HL-60 (cell line): ENCODE measurements around the gene EPM2A.
"Not testable (repeated sequence)": the region's sequence is repeated elsewhere in the genome, so short reads cannot be mapped to it uniquely, and the experiment has no call there.

Source experiments
- DNase-seq, 2 experiments: peaks; one replicate each; pipeline ENCODE4 v3.0.0-alpha.2; 2010 to 2020; ENCODE audit warnings: low read depth in 1 of 2, low spot score in 1 of 2
- H3K27ac ChIP-seq: fragments of 250-450 bp; sonication (Bioruptor Pico); replicated peaks from 2 replicates; pipeline ENCODE4 v1.5.1; 2020; ENCODE audit warnings: mild to moderate bottlenecking, moderate library complexity
- H3K27me3 ChIP-seq: fragments of 250-450 bp; sonication (Bioruptor Pico); 2 replicates; pipeline ENCODE4 v1.5.1; 2021; ENCODE audit warnings: mild to moderate bottlenecking, moderate library complexity; ENCODE audit not compliant: insufficient read depth, poor library complexity, severe bottlenecking
- H3K4me3 ChIP-seq: replicated peaks from 2 replicates; pipeline ENCODE4 v1.5.1; 2011; ENCODE audit warnings: mild to moderate bottlenecking, control low read depth, low read length; ENCODE audit not compliant: insufficient read depth
- GABPA ChIP-seq: IDR thresholded peaks from 2 replicates; pipeline ENCODE4 v1.6.1; 2012; ENCODE audit warnings: low read depth
- POLR2AphosphoS5 ChIP-seq: IDR thresholded peaks from 2 replicates; pipeline ENCODE4 v1.6.1; 2012; ENCODE audit warnings: low read depth
- REST ChIP-seq: IDR thresholded peaks from 2 replicates; pipeline ENCODE4 v1.6.1; 2012; ENCODE audit warnings: low read depth; ENCODE audit not compliant: insufficient replicate concordance
- SPI1 ChIP-seq: IDR thresholded peaks from 2 replicates; pipeline ENCODE4 v1.6.1; 2012; ENCODE audit warnings: low read depth, mild to moderate bottlenecking, borderline replicate concordance
- TF ChIP-seq, protein P1 (sequence below): IDR thresholded peaks from one replicate; pipeline ENCODE4 v1.5.1; 2011; ENCODE audit warnings: low read length, control low read depth, inconsistent platforms; ENCODE audit not compliant: insufficient read depth

Gene EPM2A

DNA sequence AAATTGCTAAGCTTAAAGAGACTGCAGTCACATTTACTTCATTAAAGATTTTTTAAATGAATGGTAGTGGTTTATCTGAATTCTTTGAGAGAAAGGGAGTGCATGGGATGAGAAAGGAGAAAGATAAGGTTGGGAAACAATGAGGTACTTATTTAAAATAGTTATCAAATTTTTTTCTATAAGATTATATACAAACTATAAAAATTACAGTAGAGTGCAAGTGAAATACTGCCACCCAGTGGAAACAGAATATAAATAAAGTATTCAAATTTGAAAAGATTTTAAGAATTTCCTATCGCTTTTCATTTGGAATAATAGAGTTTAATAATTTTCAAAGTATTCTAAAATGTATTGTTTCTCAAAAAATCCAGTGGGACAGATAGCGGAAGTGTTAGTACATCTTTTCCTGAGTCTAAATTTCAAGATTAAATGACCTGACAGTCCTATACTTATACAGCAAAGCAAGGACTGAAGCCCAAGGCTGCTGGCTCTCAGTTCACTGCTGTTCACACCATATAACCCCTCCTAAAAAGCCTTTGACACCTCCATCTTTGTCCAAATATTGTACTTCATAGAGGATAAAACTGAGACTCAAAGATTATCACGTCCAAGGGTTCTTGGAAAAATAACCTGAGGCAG is 31.1 kb downstream of the EPM2A start:
- no peak for TF ChIP-seq GABPA
- no peak for TF ChIP-seq SPI1
- TF ChIP-seq, protein P1, sequence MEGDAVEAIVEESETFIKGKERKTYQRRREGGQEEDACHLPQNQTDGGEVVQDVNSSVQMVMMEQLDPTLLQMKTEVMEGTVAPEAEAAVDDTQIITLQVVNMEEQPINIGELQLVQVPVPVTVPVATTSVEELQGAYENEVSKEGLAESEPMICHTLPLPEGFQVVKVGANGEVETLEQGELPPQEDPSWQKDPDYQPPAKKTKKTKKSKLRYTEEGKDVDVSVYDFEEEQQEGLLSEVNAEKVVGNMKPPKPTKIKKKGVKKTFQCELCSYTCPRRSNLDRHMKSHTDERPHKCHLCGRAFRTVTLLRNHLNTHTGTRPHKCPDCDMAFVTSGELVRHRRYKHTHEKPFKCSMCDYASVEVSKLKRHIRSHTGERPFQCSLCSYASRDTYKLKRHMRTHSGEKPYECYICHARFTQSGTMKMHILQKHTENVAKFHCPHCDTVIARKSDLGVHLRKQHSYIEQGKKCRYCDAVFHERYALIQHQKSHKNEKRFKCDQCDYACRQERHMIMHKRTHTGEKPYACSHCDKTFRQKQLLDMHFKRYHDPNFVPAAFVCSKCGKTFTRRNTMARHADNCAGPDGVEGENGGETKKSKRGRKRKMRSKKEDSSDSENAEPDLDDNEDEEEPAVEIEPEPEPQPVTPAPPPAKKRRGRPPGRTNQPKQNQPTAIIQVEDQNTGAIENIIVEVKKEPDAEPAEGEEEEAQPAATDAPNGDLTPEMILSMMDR: no peak
- no peak for TF ChIP-seq POLR2AphosphoS5
- TF ChIP-seq REST: no peak
- H3K27me3 ChIP-seq: no peaks in the 10 kb centered on the region
- H3K27ac ChIP-seq: no peak overlapping the region
- H3K4me3 ChIP-seq: no peak overlapping the region
- DNase-seq: no peak

- H3K27ac ChIP-seq: no peak overlapping the region
- H3K27me3 ChIP-seq: no peaks in the 10 kb centered on the region
- H3K4me3 ChIP-seq: no peak overlapping the region
- TF ChIP-seq, protein P1: no peak
- TF ChIP-seq GABPA (no peak), POLR2AphosphoS5 (no peak), REST (no peak), SPI1 (no peak)
- DNase-seq: no peak
Observed at GRCh38 chr6:145699462-145699861, 35.9 kb downstream of the EPM2A start.

GRCh38 chr6:145697401-145697800 is 37.9 kb downstream of the EPM2A start:
- not testable (repeated sequence) for DNase-seq, H3K27ac ChIP-seq, H3K27me3 ChIP-seq

GRCh38 chr6:145694083-145694737 is 41.1 kb downstream of the EPM2A start:
- no peak overlapping the region for H3K27ac ChIP-seq
- no peaks in the 10 kb centered on the region for H3K27me3 ChIP-seq
- TF ChIP-seq REST: no peak
- no peak for TF ChIP-seq SPI1
- TF ChIP-seq, protein P1: no peak
- TF ChIP-seq POLR2AphosphoS5: no peak
- no peak for TF ChIP-seq GABPA
- no peak for DNase-seq
- no peak overlapping the region for H3K4me3 ChIP-seq

More at GRCh38 chr6:145697401-145697800, 37.9 kb downstream of the EPM2A start:
- H3K4me3 ChIP-seq: not testable (repeated sequence)
